Mesenchymal stem cell (in vitro differentiated cells and primary cell): ENCODE measurements around the gene SCGB2B2. TPM values are rescaled to one million over a fixed set of nuclear protein-coding genes. Genes with fewer than 3 reads are reported as not detected.

Source experiments
- DNase-seq: peaks from one replicate; pipeline ENCODE4 v3.0.0-alpha.2; 2013
- H2AFZ ChIP-seq: one replicate; pipeline ENCODE4 v1.6.1; 2013; ENCODE audit warnings: low read depth, mild to moderate bottlenecking, control low read depth, inconsistent platforms, low read length, moderate library complexity
- H2AK5ac ChIP-seq: 2 replicates; pipeline ENCODE4 v1.6.1; 2013; ENCODE audit warnings: low read length, moderate library complexity, mild to moderate bottlenecking, inconsistent platforms; ENCODE audit not compliant: severe bottlenecking
- H2BK120ac ChIP-seq: one replicate; pipeline ENCODE4 v1.6.1; 2013; ENCODE audit warnings: low read depth, mild to moderate bottlenecking, inconsistent platforms, low read length, moderate library complexity
- H2BK12ac ChIP-seq, 2 experiments: one replicate each; pipeline ENCODE4 v1.6.1; 2013; ENCODE audit warnings: inconsistent platforms in 2 of 2, low read length in 2 of 2, mild to moderate bottlenecking in 2 of 2, moderate library complexity in 2 of 2, control low read depth in 1 of 2
- H2BK15ac ChIP-seq: one replicate; pipeline ENCODE4 v1.6.1; 2013; ENCODE audit warnings: mild to moderate bottlenecking, low read depth, inconsistent platforms; ENCODE audit not compliant: poor library complexity, severe bottlenecking
- H2BK5ac ChIP-seq: 2 replicates; pipeline ENCODE4 v1.6.1; 2013; ENCODE audit warnings: low read depth, mild to moderate bottlenecking, low read length, control low read depth, inconsistent platforms; ENCODE audit not compliant: poor library complexity, severe bottlenecking
- H3K14ac ChIP-seq, 2 experiments: one replicate each; pipeline ENCODE4 v1.6.1; 2013; ENCODE audit warnings: inconsistent platforms in 2 of 2, low read length in 2 of 2, control low read depth in 1 of 2, mild to moderate bottlenecking in 1 of 2, moderate library complexity in 1 of 2
- H3K18ac ChIP-seq, 2 experiments: one replicate each; pipeline ENCODE4 v1.6.1; 2013; ENCODE audit warnings: inconsistent platforms in 2 of 2, low read length in 2 of 2, control low read depth in 1 of 2, low read depth in 1 of 2, mild to moderate bottlenecking in 1 of 2
- H3K23ac ChIP-seq, 2 experiments: one replicate each; pipeline ENCODE4 v1.6.1; 2013; ENCODE audit warnings: inconsistent platforms in 2 of 2, low read length in 2 of 2, mild to moderate bottlenecking in 2 of 2, moderate library complexity in 2 of 2, control low read depth in 1 of 2
- H3K27ac ChIP-seq: 2 replicates; pipeline ENCODE4 v1.5.1; 2013; ENCODE audit warnings: mild to moderate bottlenecking, moderate library complexity, low read length, control low read depth, inconsistent platforms; ENCODE audit not compliant: poor library complexity, severe bottlenecking
- H3K27me3 ChIP-seq, 2 experiments: 2 replicates each; pipeline versions ENCODE4 v1.6.1 to v1.7.0; 2013; ENCODE audit warnings: low read length in 2 of 2, mild to moderate bottlenecking in 2 of 2, moderate library complexity in 2 of 2, control low read depth in 1 of 2, inconsistent platforms in 1 of 2; ENCODE audit not compliant: control insufficient read depth in 1 of 2, insufficient read depth in 1 of 2
- H3K36me3 ChIP-seq, 2 experiments: 2 replicates each; pipeline versions ENCODE4 v1.6.1 to v1.7.0; 2013; ENCODE audit warnings: low read length in 2 of 2, control low read depth in 1 of 2, inconsistent platforms in 1 of 2, low read depth in 1 of 2, mild to moderate bottlenecking in 1 of 2; ENCODE audit not compliant: insufficient read depth in 2 of 2, control insufficient read depth in 1 of 2
- H3K4ac ChIP-seq, 2 experiments: one replicate each; pipeline ENCODE4 v1.6.1; 2013; ENCODE audit warnings: inconsistent platforms in 2 of 2, low read length in 2 of 2, mild to moderate bottlenecking in 2 of 2, moderate library complexity in 2 of 2, control low read depth in 1 of 2, low read depth in 1 of 2
- H3K4me1 ChIP-seq: 2 replicates; pipeline ENCODE4 v1.6.1; 2013; ENCODE audit warnings: low read depth, low read length, control low read depth; ENCODE audit not compliant: control insufficient read depth, insufficient read depth
- H3K4me2 ChIP-seq: 2 replicates; pipeline ENCODE4 v1.6.1; 2013; ENCODE audit warnings: low read length, mild to moderate bottlenecking, inconsistent platforms; ENCODE audit not compliant: poor library complexity, severe bottlenecking
- H3K4me3 ChIP-seq, 2 experiments: 2 replicates each; pipeline versions ENCODE4 v1.5.1 to v1.7.0; 2013; ENCODE audit warnings: low read length in 2 of 2, mild to moderate bottlenecking in 2 of 2, control low read depth in 1 of 2, low read depth in 1 of 2; ENCODE audit not compliant: insufficient read depth in 1 of 2
- H3K79me1 ChIP-seq: replicated peaks from 2 replicates; pipeline ENCODE4 v1.6.1; 2013; ENCODE audit warnings: mild to moderate bottlenecking, control low read depth, low read length, inconsistent platforms; ENCODE audit not compliant: poor library complexity, severe bottlenecking
- H3K9ac ChIP-seq: 2 replicates; pipeline ENCODE4 v1.7.0; 2013; ENCODE audit warnings: mild to moderate bottlenecking, low read length, moderate library complexity
- H3K9me3 ChIP-seq: 2 replicates; pipeline ENCODE4 v1.7.0; 2013; ENCODE audit warnings: mild to moderate bottlenecking, low read length; ENCODE audit not compliant: control insufficient read depth
- H4K8ac ChIP-seq: one replicate; pipeline ENCODE4 v1.6.1; 2013; ENCODE audit warnings: inconsistent platforms, mild to moderate bottlenecking, low read length, moderate library complexity
- H4K91ac ChIP-seq: one replicate; pipeline ENCODE4 v1.6.1; 2013; ENCODE audit warnings: mild to moderate bottlenecking, low read length, inconsistent platforms
- WGBS: methylation state at CpG from one replicate; pipeline ENCODE4 v1.1.7; 2013; ENCODE audit warnings: mixed read lengths; 5-methylcytosine and 5-hydroxymethylcytosine counted together
- small RNA-seq: library from polyadenylated mRNA; stranded (forward); fragments of <200 nt; extraction: miRNeasy Mini kit (QIAGEN cat#:217004); gene quantifications from one replicate; pipeline ENCODE3, GENCODE V24; 2013; ENCODE audit warnings: low read depth

SCGB2B2 gene

GRCh38 chr19:34639491-34640085 is 37.4 kb downstream of the SCGB2B2 start:
- Histone ChIP-seq H3K36me3 (no peaks in the 10 kb centered on the region), H3K27ac (no peak overlapping the region), H3K14ac (no peak overlapping the region), H3K79me1 (no peaks in the 10 kb centered on the region), H2BK5ac (no peak overlapping the region), H3K4me3 (no peak overlapping the region), H3K4ac (no peak overlapping the region), H3K9ac (no peak overlapping the region), H2BK120ac (no peak overlapping the region), H3K4me2 (no peak overlapping the region), H2BK15ac (no peak overlapping the region), H4K91ac (no peak overlapping the region), H3K27me3 (no peaks in the 10 kb centered on the region), H4K8ac (no peak overlapping the region), H3K18ac (no peak overlapping the region), H2BK12ac (no peak overlapping the region), H3K9me3 (peaks cover 14% of the 10 kb centered on the region), H3K4me1 (no peaks in the 10 kb centered on the region), H3K23ac (no peak overlapping the region), H2AFZ (no peak overlapping the region), H2AK5ac (no peak overlapping the region)
- 46% methylated on average over 3 of the region's 4 CpGs for WGBS
- peak; percentile 58 for DNase-seq

DNA sequence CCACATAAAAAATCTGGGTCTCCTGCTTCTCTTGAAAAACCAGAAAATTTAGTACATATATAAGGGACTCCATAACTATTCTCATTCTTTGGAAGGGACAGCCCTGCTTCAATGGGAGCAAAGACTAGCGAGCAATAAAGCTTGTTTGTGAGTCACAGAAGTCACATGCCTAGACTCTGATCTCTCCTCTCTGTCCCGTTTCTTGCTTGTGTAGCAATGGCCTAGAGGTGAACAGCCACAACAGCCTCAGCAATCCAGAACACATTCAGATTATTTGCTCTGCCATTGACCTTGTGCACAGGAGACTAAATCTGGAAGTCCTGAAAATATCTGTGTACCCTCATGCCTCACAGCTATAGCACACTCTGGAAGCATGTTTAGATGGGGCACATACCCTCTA is 43.2 kb downstream of the SCGB2B2 start:
- H3K23ac ChIP-seq, result no peak overlapping the region
- WGBS, result 67% methylated on average over 2 of the region's 2 CpGs
- no peak overlapping the region for H3K18ac ChIP-seq
- no peak overlapping the region for H2AK5ac ChIP-seq
- H3K36me3 ChIP-seq, result no peaks in the 10 kb centered on the region
- no peak overlapping the region for H4K8ac ChIP-seq
- no peak overlapping the region for H3K27ac ChIP-seq
- H2BK5ac ChIP-seq, result no peak overlapping the region
- no peak overlapping the region for H3K9ac ChIP-seq
- H2AFZ ChIP-seq, result no peak overlapping the region
- DNase-seq, result no peak
- H3K79me1 ChIP-seq, result no peaks in the 10 kb centered on the region
- H3K27me3 ChIP-seq, result no peaks in the 10 kb centered on the region
- no peak overlapping the region for H2BK15ac ChIP-seq
- no peak overlapping the region for H2BK12ac ChIP-seq
- peaks cover 24% of the 10 kb centered on the region for H3K9me3 ChIP-seq
- no peak overlapping the region for H2BK120ac ChIP-seq
- no peak overlapping the region for H4K91ac ChIP-seq
- H3K14ac ChIP-seq, result no peak overlapping the region
- no peak overlapping the region for H3K4me2 ChIP-seq
- H3K4me3 ChIP-seq, result no peak overlapping the region
- no peak overlapping the region for H3K4ac ChIP-seq
- H3K4me1 ChIP-seq, result no peaks in the 10 kb centered on the region

Small RNAs within 50 kb of the gene (small RNA-seq; reads per million reads assigned to genes)
- not detected for gene RF00611
